Trophoblast cell (in vitro differentiated cells and primary cell): Measurements from ENCODE around the gene SLC9C2.
A peak's percentile ranks its signal among the peaks of the same experiment; 100 is the strongest.

ENCODE experiments used
- DNase-seq, 2 donors: peaks; one replicate each; pipeline ENCODE4 v3.0.0-alpha.2; 2016
- H2AFZ ChIP-seq: 2 replicates; pipeline ENCODE4 v1.6.1; 2013; ENCODE audit warnings: low read length, moderate library complexity, mild to moderate bottlenecking; ENCODE audit not compliant: insufficient read depth, poor library complexity
- H2AK5ac ChIP-seq: 2 replicates; pipeline ENCODE4 v1.6.1; 2013; ENCODE audit warnings: mild to moderate bottlenecking, low read length
- H2BK120ac ChIP-seq: 2 replicates; pipeline ENCODE4 v1.6.1; 2013; ENCODE audit warnings: low read length, mild to moderate bottlenecking, moderate library complexity; ENCODE audit not compliant: insufficient read depth, poor library complexity
- H2BK12ac ChIP-seq: 2 replicates; pipeline ENCODE4 v1.6.1; 2013; ENCODE audit warnings: mild to moderate bottlenecking, low read length, moderate library complexity
- H2BK5ac ChIP-seq: 2 replicates; pipeline ENCODE4 v1.6.1; 2013; ENCODE audit warnings: low read length, low read depth, moderate library complexity, mild to moderate bottlenecking; ENCODE audit not compliant: poor library complexity
- H3K14ac ChIP-seq: 2 replicates; pipeline ENCODE4 v1.6.1; 2013; ENCODE audit warnings: mild to moderate bottlenecking, low read length
- H3K18ac ChIP-seq: 2 replicates; pipeline ENCODE4 v1.6.1; 2013; ENCODE audit warnings: mild to moderate bottlenecking, low read length
- H3K23ac ChIP-seq: 2 replicates; pipeline ENCODE4 v1.6.1; 2013; ENCODE audit warnings: low read length
- H3K27ac ChIP-seq: 2 replicates; pipeline ENCODE4 v1.5.1; 2013; ENCODE audit warnings: low read depth, mild to moderate bottlenecking, inconsistent platforms, low read length, moderate library complexity
- H3K27me3 ChIP-seq: 2 replicates; pipeline ENCODE4 v1.6.1; 2013; ENCODE audit warnings: inconsistent platforms, mild to moderate bottlenecking, low read length, moderate library complexity; ENCODE audit not compliant: insufficient read depth
- H3K36me3 ChIP-seq, 2 experiments: 1 replicate in 1 of 2; 2 replicates in 1 of 2; pipeline ENCODE4 v1.6.1; 2013; ENCODE audit warnings: low read length in 2 of 2, mild to moderate bottlenecking in 2 of 2, moderate library complexity in 1 of 2; ENCODE audit not compliant: insufficient read depth in 2 of 2, control insufficient read depth in 1 of 2
- H3K4ac ChIP-seq: 2 replicates; pipeline ENCODE4 v1.6.1; 2013; ENCODE audit warnings: low read depth, mild to moderate bottlenecking, low read length, moderate library complexity
- H3K4me1 ChIP-seq, 2 experiments: 1 replicate in 1 of 2; 2 replicates in 1 of 2; pipeline ENCODE4 v1.6.1; 2013; ENCODE audit warnings: low read length in 2 of 2, mild to moderate bottlenecking in 2 of 2, moderate library complexity in 1 of 2; ENCODE audit not compliant: insufficient read depth in 2 of 2, control insufficient read depth in 1 of 2
- H3K4me2 ChIP-seq: 2 replicates; pipeline ENCODE4 v1.6.1; 2013; ENCODE audit warnings: inconsistent platforms, mild to moderate bottlenecking, low read length, moderate library complexity
- H3K4me3 ChIP-seq: 2 replicates; pipeline ENCODE4 v1.5.1; 2013; ENCODE audit warnings: mild to moderate bottlenecking, low read depth, low read length, inconsistent platforms
- H3K79me1 ChIP-seq: one replicate; pipeline ENCODE4 v1.6.1; 2013; ENCODE audit warnings: low read length
- H3K79me2 ChIP-seq: 2 replicates; pipeline ENCODE4 v1.6.1; 2013; ENCODE audit warnings: low read length, mild to moderate bottlenecking; ENCODE audit not compliant: control insufficient read depth, insufficient read depth, poor library complexity
- H3K9ac ChIP-seq: 2 replicates; pipeline ENCODE4 v1.6.1; 2013; ENCODE audit warnings: mild to moderate bottlenecking, low read length
- H3K9me3 ChIP-seq: 2 replicates; pipeline ENCODE4 v1.6.1; 2013; ENCODE audit warnings: low read depth, mild to moderate bottlenecking, control low read depth, inconsistent platforms, low read length; ENCODE audit not compliant: insufficient read depth
- H4K12ac ChIP-seq: 2 replicates; pipeline ENCODE4 v1.6.1; 2013; ENCODE audit warnings: low read depth, mild to moderate bottlenecking, low read length, moderate library complexity
- H4K8ac ChIP-seq: 2 replicates; pipeline ENCODE4 v1.6.1; 2013; ENCODE audit warnings: low read depth, mild to moderate bottlenecking, low read length, moderate library complexity
- H4K91ac ChIP-seq: one replicate; pipeline ENCODE4 v1.6.1; 2013; ENCODE audit warnings: low read depth, mild to moderate bottlenecking, low read length, moderate library complexity
- WGBS: extraction: QIAGEN DNeasy Blood & Tissue Kit; methylation state at CpG from one replicate; pipeline ENCODE4 v1.1.7; 2013; ENCODE audit warnings: missing lambda C conversion rate; ENCODE audit not compliant: insufficient read length, insufficient coverage; ENCODE audit errors: extremely low coverage; 5-methylcytosine and 5-hydroxymethylcytosine counted together

SLC9C2 gene

DNA sequence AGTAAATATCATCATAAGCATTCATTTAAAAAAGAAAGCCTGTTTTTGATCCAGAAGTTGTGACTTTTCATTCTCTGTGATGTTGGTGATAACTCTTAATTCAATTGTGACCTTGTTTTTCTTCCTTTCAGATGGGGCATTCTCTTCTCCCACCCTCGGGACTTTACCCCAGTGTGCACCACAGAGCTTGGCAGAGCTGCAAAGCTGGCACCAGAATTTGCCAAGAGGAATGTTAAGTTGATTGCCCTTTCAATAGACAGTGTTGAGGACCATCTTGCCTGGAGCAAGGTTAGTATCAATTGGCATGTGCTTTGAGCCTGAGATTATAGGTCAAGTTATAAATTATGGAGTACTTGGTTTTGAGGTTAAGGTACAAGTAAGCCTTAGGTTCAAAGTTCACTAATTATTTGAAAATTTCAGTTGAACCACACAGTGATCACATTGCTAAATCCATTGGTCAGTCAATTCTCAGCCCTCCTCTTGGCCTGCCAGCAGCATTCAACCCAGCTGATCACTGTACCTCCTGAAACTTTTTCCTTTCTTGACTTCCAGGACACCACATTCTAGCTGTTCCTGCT, 121.6 kb downstream of the SLC9C2 start:
- Histone ChIP-seq H3K79me1 (peaks cover 13% of the 10 kb centered on the region), H2AFZ (no peak overlapping the region), H3K36me3 (peaks cover 11 to 21% of the 10 kb centered on the region in 2 experiments), H4K91ac (no peak overlapping the region), H2BK120ac (no peak overlapping the region), H3K4me1 (no peaks in the 10 kb centered on the region), H4K8ac (no peak overlapping the region), H3K27me3 (no peaks in the 10 kb centered on the region), H2AK5ac (no peak overlapping the region), H3K79me2 (peaks cover 14% of the 10 kb centered on the region), H2BK5ac (no peak overlapping the region), H2BK12ac (no peak overlapping the region), H3K9ac (no peak overlapping the region), H3K4me2 (no peak overlapping the region), H3K14ac (no peak overlapping the region), H3K4me3 (no peak overlapping the region), H3K18ac (no peak overlapping the region), H3K4ac (no peak overlapping the region), H3K9me3 (no peaks in the 10 kb centered on the region), H3K23ac (no peak overlapping the region), H4K12ac (no peak overlapping the region), H3K27ac (no peak overlapping the region)
- WGBS, result no CpG with 5 or more reads among the region's 1 CpG
- DNase-seq, result no peak

DNA sequence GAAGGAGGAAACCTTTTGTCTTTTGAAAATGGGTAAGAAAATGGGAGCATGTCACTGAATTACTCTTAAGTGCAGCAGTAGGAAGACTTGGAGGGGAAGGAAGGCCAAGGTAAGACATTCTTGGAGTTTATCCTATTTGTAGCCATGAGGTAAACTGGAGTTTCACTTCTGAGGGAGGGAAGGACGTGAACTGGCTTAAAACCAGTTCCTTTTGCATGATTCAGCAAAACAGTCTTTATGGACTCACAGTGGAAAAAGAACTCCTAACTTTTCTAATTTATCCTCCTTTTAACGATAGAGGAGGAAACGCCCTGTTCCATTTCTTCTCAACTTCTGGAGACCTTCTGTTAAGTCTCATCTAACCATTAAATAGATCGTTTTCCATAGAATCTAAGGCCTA, 123.2 kb downstream of the SLC9C2 start:
- Histone ChIP-seq H4K12ac (no peak overlapping the region), H3K9ac (no peak overlapping the region), H3K4me2 (no peak overlapping the region), H2AFZ (no peak overlapping the region), H3K4ac (peak overlapping the region; percentile 31), H4K91ac (no peak overlapping the region), H3K4me1 (peaks cover 2 to 5% of the 10 kb centered on the region in 2 experiments), H3K14ac (no peak overlapping the region), H3K23ac (no peak overlapping the region), H3K4me3 (no peak overlapping the region), H2BK12ac (no peak overlapping the region), H3K79me2 (peaks cover 14% of the 10 kb centered on the region), H3K18ac (no peak overlapping the region), H2BK5ac (no peak overlapping the region), H3K79me1 (peaks cover 16% of the 10 kb centered on the region), H4K8ac (no peak overlapping the region), H3K9me3 (no peaks in the 10 kb centered on the region), H3K27ac (no peak overlapping the region), H3K36me3 (peaks cover 9 to 15% of the 10 kb centered on the region in 2 experiments), H2BK120ac (no peak overlapping the region), H2AK5ac (no peak overlapping the region), H3K27me3 (no peaks in the 10 kb centered on the region)
- WGBS, result no CpG with 5 or more reads among the region's 4 CpGs
- DNase-seq, result peak in 1 of 2 donors; percentile 14

DNA sequence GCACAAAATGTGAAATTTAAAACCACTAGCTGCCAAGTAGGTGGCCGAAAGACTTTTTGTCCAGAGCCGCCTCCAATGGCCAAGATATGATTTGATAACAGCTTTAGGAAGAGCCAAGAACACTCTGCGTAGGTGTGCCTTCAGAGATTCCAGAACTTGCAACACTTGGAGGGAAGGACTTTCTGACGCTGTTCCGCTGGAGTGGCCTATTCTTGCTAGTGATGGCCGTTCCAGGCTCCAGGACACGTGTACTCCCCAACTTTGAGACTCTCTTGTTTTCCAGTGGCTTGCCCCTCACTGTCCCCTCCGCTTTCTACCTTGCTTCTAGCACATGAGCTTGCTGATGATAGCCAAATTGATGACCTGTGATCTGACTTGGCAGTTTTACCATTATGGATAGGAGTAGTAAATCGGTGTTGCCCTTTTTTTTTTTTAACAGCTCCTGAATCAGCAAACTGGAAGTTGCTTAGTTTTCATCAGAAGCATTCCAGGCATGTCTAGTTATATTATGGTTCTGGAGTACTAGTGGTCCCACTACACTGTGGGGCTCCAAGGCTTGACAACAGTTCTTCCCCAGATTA, 124.7 kb downstream of the SLC9C2 start:
- WGBS, result no CpG with 5 or more reads among the region's 9 CpGs
- no peak overlapping the region for H2BK120ac ChIP-seq
- H3K27ac ChIP-seq, result peak overlapping the region; percentile 85

DNA sequence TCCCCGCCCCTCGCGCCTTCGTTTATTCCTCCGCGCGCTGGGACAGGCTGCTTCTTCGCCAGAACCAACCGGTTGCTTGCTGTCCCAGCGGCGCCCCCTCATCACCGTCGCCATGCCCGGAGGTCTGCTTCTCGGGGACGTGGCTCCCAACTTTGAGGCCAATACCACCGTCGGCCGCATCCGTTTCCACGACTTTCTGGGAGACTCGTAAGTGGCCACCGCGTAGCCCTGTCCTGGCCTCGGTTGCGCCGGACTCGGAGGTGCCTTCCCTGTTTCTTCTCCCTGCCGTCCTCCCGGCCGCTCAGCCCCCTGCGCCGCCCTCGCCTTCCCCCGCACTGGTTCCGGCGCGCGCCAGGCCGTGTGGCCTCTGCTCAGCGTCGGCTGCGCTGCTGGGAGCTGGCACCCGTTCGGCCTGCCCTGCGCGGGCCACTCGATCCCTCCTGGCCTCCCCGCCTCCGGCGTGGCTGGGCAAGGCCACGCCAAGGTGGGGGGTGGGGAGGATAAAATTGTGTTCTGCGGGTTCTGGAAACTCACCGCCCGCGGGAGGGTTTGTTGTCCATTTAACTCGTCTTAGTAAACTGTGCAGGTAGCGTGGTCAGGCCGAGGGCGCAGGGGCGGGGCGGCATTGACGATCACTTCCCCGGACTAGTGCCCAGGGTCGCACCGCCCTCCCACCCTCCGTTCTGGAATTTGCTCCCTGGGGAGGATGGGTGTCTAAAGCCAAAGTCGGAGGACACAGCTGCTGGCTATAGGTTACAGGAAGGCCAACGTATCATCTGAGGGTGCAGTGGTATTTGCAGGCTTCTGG, 125.4 kb downstream of the SLC9C2 start, which contains the start of gene PRDX6:
TSS of gene PRDX6 (plus strand) at position 50 of the 808 bp plus-strand sequence. CDS start at position 113, 63 bp downstream.
- Histone ChIP-seq H3K27ac (peak within 1 kb of the TSS; percentile 93), H3K79me1 (peaks cover 22% of the 10 kb centered on the region), H3K79me2 (peaks cover 14% of the 10 kb centered on the region), H2BK120ac (peak within 1 kb of the TSS; percentile 77), H3K4me2 (peak within 1 kb of the TSS; percentile 95), H2BK12ac (peak within 1 kb of the TSS; percentile 10), H3K18ac (peak within 1 kb of the TSS; percentile 95), H3K4me3 (peak within 1 kb of the TSS; percentile 100), H3K9me3 (no peaks in the 10 kb centered on the region), H3K4me1 (peaks cover 4 to 15% of the 10 kb centered on the region in 2 experiments), H3K9ac (peak within 1 kb of the TSS; percentile 93), H2AK5ac (peak within 1 kb of the TSS; percentile 36), H4K91ac (peak within 1 kb of the TSS; percentile 93), H2AFZ (peak within 1 kb of the TSS; percentile 84), H4K8ac (peak within 1 kb of the TSS; percentile 84), H3K36me3 (peaks cover 3 to 9% of the 10 kb centered on the region in 2 experiments), H3K23ac (no peak within 1 kb of the TSS), H2BK5ac (peak within 1 kb of the TSS; percentile 78), H3K14ac (peak within 1 kb of the TSS; percentile 88), H3K27me3 (no peaks in the 10 kb centered on the region), H3K4ac (peak within 1 kb of the TSS; percentile 75), H4K12ac (peak within 1 kb of the TSS; percentile 78)
- whole genome bisulfite sequencing, result no CpG with 5 or more reads among the region's 69 CpGs
- peak; percentile 66 to 82 for DNase-seq

More for the DNA sequence above, 124.7 kb downstream of the SLC9C2 start:
- peak overlapping the region; percentile 100 for H3K4me3 ChIP-seq
- no peak overlapping the region for H2BK12ac ChIP-seq
- peaks cover 4 to 14% of the 10 kb centered on the region in 2 experiments for H3K4me1 ChIP-seq
- peaks cover 3 to 9% of the 10 kb centered on the region in 2 experiments for H3K36me3 ChIP-seq
- no peak overlapping the region for H4K12ac ChIP-seq
- no peak overlapping the region for H4K8ac ChIP-seq
- H3K14ac ChIP-seq, result peak overlapping the region; percentile 38
- peaks cover 22% of the 10 kb centered on the region for H3K79me1 ChIP-seq
- H3K4ac ChIP-seq, result peak overlapping the region; percentile 75
- H3K9ac ChIP-seq, result peak overlapping the region; percentile 93
- H4K91ac ChIP-seq, result peak overlapping the region; percentile 40
- no peaks in the 10 kb centered on the region for H3K27me3 ChIP-seq
- no peak overlapping the region for H2AFZ ChIP-seq
- DNase-seq, result peak; percentile 67 to 79
- peak overlapping the region; percentile 95 for H3K4me2 ChIP-seq
- no peak overlapping the region for H2AK5ac ChIP-seq
- H3K79me2 ChIP-seq, result peaks cover 14% of the 10 kb centered on the region
- no peak overlapping the region for H3K18ac ChIP-seq
- H3K9me3 ChIP-seq, result no peaks in the 10 kb centered on the region
- H3K23ac ChIP-seq, result no peak overlapping the region
- H2BK5ac ChIP-seq, result peak overlapping the region; percentile 19
